DND-41 (cell line): ENCODE data around the gene SPECC1.

ENCODE experiments used
- EZH2 ChIP-seq: IDR thresholded peaks from 3 replicates; pipeline ENCODE4 v1.6.1; 2012; ENCODE audit warnings: borderline replicate concordance, low read depth, mild to moderate bottlenecking, moderate library complexity, low read length, inconsistent platforms; ENCODE audit not compliant: severe bottlenecking
- TF ChIP-seq, protein P1 (sequence below): IDR thresholded peaks from 2 replicates; pipeline ENCODE4 v1.5.1; 2012; ENCODE audit warnings: borderline replicate concordance, low read length, moderate library complexity, mild to moderate bottlenecking; ENCODE audit not compliant: poor library complexity, severe bottlenecking; ENCODE audit errors: extremely low read depth

DNA sequence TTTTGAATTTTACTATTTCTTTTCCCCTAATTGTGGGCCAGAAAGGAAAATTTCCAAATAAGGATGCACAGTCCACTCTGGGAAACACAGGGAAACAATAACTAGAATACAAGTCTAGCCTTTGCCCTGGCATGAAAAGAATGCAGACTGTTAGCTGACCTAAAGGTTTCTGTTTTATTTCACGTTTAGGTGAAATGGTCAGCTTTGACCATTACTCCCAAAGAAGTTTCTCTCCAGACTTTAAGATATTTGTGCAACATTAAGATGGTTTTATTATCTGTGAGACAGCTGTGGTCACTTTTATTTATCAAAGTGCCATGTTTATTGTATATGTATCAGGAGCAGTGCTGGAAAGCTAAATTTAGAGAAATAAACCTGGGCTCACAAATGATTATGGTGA lies 163.9 kb downstream of the SPECC1 start:
- TF ChIP-seq, protein P1, sequence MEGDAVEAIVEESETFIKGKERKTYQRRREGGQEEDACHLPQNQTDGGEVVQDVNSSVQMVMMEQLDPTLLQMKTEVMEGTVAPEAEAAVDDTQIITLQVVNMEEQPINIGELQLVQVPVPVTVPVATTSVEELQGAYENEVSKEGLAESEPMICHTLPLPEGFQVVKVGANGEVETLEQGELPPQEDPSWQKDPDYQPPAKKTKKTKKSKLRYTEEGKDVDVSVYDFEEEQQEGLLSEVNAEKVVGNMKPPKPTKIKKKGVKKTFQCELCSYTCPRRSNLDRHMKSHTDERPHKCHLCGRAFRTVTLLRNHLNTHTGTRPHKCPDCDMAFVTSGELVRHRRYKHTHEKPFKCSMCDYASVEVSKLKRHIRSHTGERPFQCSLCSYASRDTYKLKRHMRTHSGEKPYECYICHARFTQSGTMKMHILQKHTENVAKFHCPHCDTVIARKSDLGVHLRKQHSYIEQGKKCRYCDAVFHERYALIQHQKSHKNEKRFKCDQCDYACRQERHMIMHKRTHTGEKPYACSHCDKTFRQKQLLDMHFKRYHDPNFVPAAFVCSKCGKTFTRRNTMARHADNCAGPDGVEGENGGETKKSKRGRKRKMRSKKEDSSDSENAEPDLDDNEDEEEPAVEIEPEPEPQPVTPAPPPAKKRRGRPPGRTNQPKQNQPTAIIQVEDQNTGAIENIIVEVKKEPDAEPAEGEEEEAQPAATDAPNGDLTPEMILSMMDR: no peak
- TF ChIP-seq EZH2: no peak
